Thymus (tissue), 11 donors: ENCODE measurements around the gene SNX3. TPM values are rescaled to one million over a fixed set of nuclear protein-coding genes. Genes with fewer than 3 reads are reported as not detected.
"Not testable (repeated sequence)": the region's sequence is repeated elsewhere in the genome, so short reads cannot be mapped to it uniquely, and the experiment has no call there.

Experiments used
- DNase-seq, 9 donors: peaks; one replicate each; pipeline ENCODE4 v3.0.0-alpha.2; 2013; ENCODE audit warnings: low spot score in 9 of 9, low read depth in 6 of 9, missing footprints in 1 of 9
- H3K27ac ChIP-seq, 2 donors: one replicate each; pipeline ENCODE4 v1.5.1; 2013; ENCODE audit warnings: control low read depth in 1 of 2, low read depth in 1 of 2, low read length in 1 of 2, mild to moderate bottlenecking in 1 of 2, moderate library complexity in 1 of 2
- H3K27me3 ChIP-seq, 2 donors: one replicate each; pipeline ENCODE4 v1.5.1; 2013; ENCODE audit warnings: low read length in 1 of 2; ENCODE audit not compliant: control insufficient read depth in 2 of 2, insufficient read depth in 1 of 2
- H3K36me3 ChIP-seq, 2 donors: one replicate each; pipeline ENCODE4 v1.5.1; 2013; ENCODE audit warnings: low read length in 1 of 2, mild to moderate bottlenecking in 1 of 2, moderate library complexity in 1 of 2; ENCODE audit not compliant: control insufficient read depth in 2 of 2, insufficient read depth in 2 of 2
- H3K4me1 ChIP-seq, 2 donors: one replicate each; pipeline ENCODE4 v1.5.1; 2013; ENCODE audit warnings: low read length in 2 of 2; ENCODE audit not compliant: control insufficient read depth in 2 of 2, insufficient read depth in 2 of 2
- H3K4me3 ChIP-seq, 2 donors: one replicate each; pipeline ENCODE4 v1.5.1; 2013; ENCODE audit warnings: low read length in 2 of 2, control low read depth in 1 of 2, mild to moderate bottlenecking in 1 of 2
- H3K9me3 ChIP-seq, 2 donors: one replicate each; pipeline ENCODE4 v1.5.1; 2013; ENCODE audit warnings: low read length in 1 of 2, mild to moderate bottlenecking in 1 of 2; ENCODE audit not compliant: control insufficient read depth in 2 of 2, insufficient read depth in 1 of 2
- WGBS: extraction: QIAGEN DNeasy Blood & Tissue Kit; methylation state at CpG from one replicate; pipeline ENCODE4 v1.1.7; 2013; 5-methylcytosine and 5-hydroxymethylcytosine counted together
- polyA plus RNA-seq: library from polyadenylated mRNA; stranded (reverse); fragments of 200-250 nt; gene quantifications from one replicate; pipeline ENCODE4 v1.2.3, GENCODE V29; 2013
- total RNA-seq: library from RNA; stranded (reverse); fragments of 120-200 nt; gene quantifications from one replicate; pipeline ENCODE4 v1.2.4, GENCODE V29; 2013
- donor health status: healthy.

SNX3 gene
- total and polyA plus RNA-seq, 2 donors: 156 to 273 TPM

DNA sequence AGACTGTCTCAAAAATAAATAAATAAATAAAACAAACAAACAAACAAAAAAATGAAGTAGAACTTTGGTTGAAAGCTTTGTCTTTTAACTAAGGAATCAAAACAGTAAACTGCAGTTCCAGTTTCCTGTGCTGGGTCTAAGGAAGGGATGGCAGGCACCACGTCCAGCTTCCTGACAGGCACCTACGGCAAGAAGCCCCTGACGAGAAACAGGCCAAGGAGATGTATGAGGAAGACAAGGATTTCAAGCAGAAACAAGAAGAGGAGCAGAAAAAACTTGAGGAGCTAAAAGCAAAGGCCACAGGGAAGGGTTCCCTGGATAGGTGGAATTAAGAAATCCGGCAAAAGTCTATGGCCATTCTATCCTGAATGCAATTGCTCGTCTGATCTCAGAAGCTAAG is 8.8 kb downstream of the SNX3 start:
- H3K27me3 ChIP-seq: no peaks in the 10 kb centered on the region
- H3K4me3 ChIP-seq: no peak overlapping the region
- H3K4me1 ChIP-seq: peaks cover 2 to 4% of the 10 kb centered on the region in 2 donors
- WGBS: 96% methylated on average over 5 of the region's 5 CpGs
- no peaks in the 10 kb centered on the region for H3K9me3 ChIP-seq
- no peak for DNase-seq
- no peak overlapping the region for H3K27ac ChIP-seq
- H3K36me3 ChIP-seq: peaks cover 0 to 17% of the 10 kb centered on the region in 2 donors

DNA sequence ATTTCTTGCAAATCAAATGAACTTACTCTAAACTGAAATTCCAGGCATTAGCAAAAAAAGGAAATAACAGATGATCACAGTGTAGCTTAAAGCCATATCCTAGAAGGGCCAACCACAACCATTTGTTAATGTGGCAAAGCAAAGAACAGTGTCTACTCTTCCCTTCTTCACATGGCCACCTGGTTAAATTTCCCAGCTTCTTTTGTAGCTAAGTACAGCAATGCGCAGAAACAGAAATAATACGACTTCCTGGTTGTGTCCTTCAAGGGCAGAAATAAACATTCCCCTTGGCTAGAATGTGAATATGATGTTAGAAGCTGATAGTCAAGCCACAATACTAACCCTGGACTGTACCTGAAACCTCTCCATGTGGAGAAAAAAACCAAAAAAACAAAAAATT is 9.6 kb downstream of the SNX3 start:
- Histone ChIP-seq H3K27ac (no peak overlapping the region), H3K36me3 (peaks cover 0 to 15% of the 10 kb centered on the region in 2 donors), H3K9me3 (no peaks in the 10 kb centered on the region), H3K27me3 (no peaks in the 10 kb centered on the region), H3K4me1 (peaks cover 2 to 4% of the 10 kb centered on the region in 2 donors), H3K4me3 (no peak overlapping the region)
- WGBS: 47% methylated on average over 2 of the region's 2 CpGs
- DNase-seq: peak in 1 of 9 donors; percentile 12

DNA sequence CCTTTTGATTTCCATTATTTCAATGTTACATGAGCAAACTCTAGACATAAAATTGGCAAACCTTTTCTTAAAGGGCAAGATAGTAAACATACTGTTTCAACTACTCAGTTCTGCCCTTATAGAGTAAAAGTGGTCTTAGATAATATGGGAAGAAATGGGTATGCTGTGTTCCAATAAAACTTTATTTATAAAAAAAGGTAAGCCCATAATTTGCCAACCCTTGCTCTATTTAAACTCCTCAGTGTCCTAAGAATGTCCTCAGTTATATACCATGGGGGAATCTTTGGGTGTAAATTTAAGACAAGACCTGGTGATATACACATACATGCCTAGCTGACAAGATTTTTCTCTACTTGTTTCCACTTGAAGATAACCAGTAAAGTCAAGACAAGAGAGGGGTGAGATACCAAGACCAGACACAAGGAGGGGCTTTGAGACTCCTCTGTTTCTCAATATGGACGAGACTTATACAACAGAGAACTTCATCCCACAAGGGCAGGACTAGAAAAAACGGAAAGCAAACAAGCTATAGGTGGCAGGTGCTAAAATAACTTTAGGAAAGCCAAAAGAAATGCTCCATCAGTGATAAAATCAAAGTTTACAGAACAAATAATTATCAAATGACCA is 10.5 kb downstream of the SNX3 start:
- Histone ChIP-seq H3K27ac (no peak overlapping the region), H3K36me3 (peaks cover 0 to 10% of the 10 kb centered on the region in 2 donors), H3K4me1 (peaks cover under 1 to 4% of the 10 kb centered on the region in 2 donors), H3K9me3 (no peaks in the 10 kb centered on the region), H3K4me3 (no peak overlapping the region), H3K27me3 (no peaks in the 10 kb centered on the region)
- peak in 1 of 9 donors; percentile 22 for DNase-seq
- 89% methylated on average over 2 of the region's 2 CpGs for WGBS

DNA sequence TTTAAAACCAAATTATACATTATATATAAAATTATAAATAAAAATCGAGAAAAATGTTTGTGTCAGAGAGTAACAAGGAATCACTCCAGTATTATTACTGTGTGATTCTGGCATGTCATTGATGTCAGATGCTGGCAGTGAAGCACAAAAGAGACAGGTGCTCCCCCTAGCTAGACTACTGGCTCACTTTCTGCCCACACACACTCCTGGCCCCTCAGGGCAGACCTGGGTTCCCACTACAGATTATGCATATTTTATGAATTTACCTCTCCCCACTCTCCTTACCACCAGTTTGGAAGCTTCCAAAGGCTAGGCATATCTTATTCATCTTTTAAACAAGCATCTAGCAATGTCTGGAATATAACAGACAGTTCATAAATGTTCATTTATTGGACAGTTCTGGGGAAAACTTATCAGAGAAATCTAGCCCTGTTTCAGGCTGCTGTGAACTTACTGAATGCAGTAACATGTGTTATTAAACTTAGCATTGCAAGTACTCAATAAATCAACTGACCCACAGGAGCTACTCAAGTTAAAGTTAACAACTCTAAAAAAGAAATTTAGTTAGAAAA is 12.8 kb downstream of the SNX3 start:
- WGBS: 97% methylated on average over 1 of the region's 1 CpG

DNA sequence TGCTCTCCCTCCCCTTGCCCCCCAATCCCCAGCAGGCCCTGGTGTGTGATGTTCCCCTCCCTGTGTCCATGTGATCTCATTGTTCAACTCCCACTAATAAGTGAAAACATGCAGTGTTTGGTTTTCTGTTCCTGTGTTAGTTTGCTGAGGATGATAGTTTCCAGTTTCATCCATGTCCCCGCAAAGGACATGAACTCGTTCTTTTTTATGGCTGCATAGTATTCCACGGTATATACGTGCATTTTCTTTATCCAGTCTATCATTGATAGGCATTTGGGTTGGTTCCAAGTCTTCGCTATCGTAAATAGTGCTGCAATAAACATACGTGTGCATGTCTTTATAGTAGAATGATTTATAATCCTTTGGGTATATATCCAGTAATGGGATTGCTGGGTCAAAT is 15.7 kb downstream of the SNX3 start:
- 98% methylated on average over 7 of the region's 7 CpGs for WGBS
- not testable (repeated sequence) for H3K27me3 ChIP-seq, H3K27ac ChIP-seq, H3K4me1 ChIP-seq, H3K36me3 ChIP-seq, DNase-seq, H3K9me3 ChIP-seq, H3K4me3 ChIP-seq

More for the DNA sequence above, 12.8 kb downstream of the SNX3 start:
- Histone ChIP-seq H3K27me3 (no peaks in the 10 kb centered on the region), H3K36me3 (peaks cover 0 to 6% of the 10 kb centered on the region in 2 donors), H3K4me1 (peaks cover 0 to 4% of the 10 kb centered on the region in 2 donors), H3K9me3 (peaks cover 0 to 1% of the 10 kb centered on the region in 2 donors), H3K27ac (no peak overlapping the region), H3K4me3 (no peak overlapping the region)
- no peak for DNase-seq

DNA sequence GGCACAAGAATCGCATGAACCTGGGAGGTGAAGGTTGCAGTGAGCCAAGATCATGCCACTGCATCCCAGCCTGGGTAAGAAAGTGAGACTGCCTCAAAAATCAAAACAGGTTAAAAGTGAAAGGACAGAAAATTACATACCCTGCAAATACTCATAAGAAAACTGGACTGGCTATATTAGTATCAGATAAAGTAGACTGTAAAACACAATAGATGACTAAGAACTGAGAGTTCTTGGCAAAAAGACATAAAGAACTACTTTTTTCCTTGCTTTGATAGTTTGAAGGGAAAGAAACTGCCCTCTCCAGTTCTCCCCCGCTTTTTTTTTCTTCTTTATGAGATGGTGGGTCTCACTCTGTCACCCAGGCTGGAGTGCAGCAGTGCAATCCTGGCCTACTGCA is 17.0 kb downstream of the SNX3 start:
- Histone ChIP-seq H3K36me3 (peaks cover 7 to 10% of the 10 kb centered on the region in 2 donors), H3K4me1 (no peaks in the 10 kb centered on the region), H3K9me3 (peaks cover 0 to 5% of the 10 kb centered on the region in 2 donors), H3K27me3 (no peaks in the 10 kb centered on the region), H3K27ac (no peak overlapping the region), H3K4me3 (no peak overlapping the region)
- no peak for DNase-seq
- 96% methylated on average over 2 of the region's 2 CpGs for whole genome bisulfite sequencing

DNA sequence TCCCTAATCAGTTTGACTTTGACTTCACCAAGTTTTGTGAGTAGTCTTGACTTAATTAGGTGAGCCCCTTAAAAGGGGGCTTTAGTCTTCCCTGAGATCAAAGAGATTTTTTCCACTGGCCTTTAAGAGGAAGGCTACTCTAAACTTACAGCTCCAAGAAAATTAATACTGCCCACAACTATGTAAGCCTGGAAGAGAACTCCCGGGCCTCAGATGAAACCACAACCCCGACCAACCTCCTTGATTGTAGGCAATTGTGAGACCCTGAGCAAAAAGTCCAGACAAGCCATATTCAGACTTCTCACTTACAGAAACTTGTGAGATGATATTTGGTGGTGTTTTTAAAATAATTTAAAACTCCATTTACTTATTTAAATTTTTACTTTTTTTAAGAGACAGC is 18.1 kb downstream of the SNX3 start:
- no peak overlapping the region for H3K27ac ChIP-seq
- peaks cover 0 to 5% of the 10 kb centered on the region in 2 donors for H3K9me3 ChIP-seq
- H3K4me1 ChIP-seq: peaks cover 0 to 2% of the 10 kb centered on the region in 2 donors
- no peaks in the 10 kb centered on the region for H3K27me3 ChIP-seq
- WGBS: 94% methylated on average over 2 of the region's 2 CpGs
- DNase-seq: no peak
- H3K4me3 ChIP-seq: no peak overlapping the region
- H3K36me3 ChIP-seq: peaks cover 7 to 11% of the 10 kb centered on the region in 2 donors

DNA sequence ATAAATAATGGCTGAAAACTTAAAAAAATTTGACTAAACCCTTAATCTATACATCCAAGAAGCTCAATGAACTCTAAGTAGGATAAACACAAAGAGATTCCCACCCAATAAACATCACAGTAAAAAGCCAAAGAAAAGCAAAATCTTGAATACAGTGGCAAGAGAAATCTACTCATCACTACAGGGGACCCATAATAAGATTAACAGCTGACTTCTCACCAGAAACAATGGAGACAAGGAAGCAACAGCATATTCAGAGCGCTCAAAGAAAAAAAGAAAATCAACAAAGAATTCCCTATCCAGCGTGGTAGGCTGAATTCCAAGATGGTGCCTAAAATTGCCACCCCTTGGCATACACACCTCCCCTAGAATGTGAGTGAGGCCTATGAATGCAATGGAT is 18.6 kb downstream of the SNX3 start:
- Histone ChIP-seq H3K27me3 (no peaks in the 10 kb centered on the region), H3K9me3 (peaks cover 0 to 5% of the 10 kb centered on the region in 2 donors), H3K36me3 (peaks cover 7 to 13% of the 10 kb centered on the region in 2 donors), H3K4me1 (peaks cover 0 to 2% of the 10 kb centered on the region in 2 donors), H3K4me3 (no peak overlapping the region), H3K27ac (no peak overlapping the region)
- WGBS: 98% methylated on average over 2 of the region's 2 CpGs
- no peak for DNase-seq

DNA sequence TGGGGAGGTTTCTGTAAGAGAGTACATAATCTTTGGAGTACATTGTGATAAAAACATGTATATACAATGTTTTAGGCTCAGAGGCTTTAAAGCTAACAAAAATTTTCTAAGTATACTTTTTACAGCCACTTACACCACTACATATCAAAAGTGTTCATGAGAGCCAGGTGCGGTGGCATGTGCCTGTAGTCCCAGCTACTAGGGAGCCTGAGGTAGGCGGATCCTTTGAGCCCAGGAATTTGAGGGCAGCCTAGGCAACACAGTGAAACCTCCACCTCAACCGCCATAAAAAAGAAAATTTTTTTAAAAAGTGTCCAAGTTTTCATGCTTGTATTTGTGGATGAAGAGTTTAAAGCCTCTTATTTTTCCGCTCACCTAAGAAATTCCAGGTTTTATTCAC is 22.5 kb downstream of the SNX3 start:
- Histone ChIP-seq H3K27me3 (no peaks in the 10 kb centered on the region), H3K4me3 (no peak overlapping the region), H3K27ac (no peak overlapping the region), H3K9me3 (peaks cover 0 to 5% of the 10 kb centered on the region in 2 donors), H3K4me1 (peaks cover 0 to 2% of the 10 kb centered on the region in 2 donors), H3K36me3 (peaks cover 7 to 13% of the 10 kb centered on the region in 2 donors)
- no peak for DNase-seq
- over 99% methylated on average over 4 of the region's 4 CpGs for WGBS
